B cell (primary cell): Measurements from ENCODE around the gene ERGIC1. TPM values are rescaled to one million over a fixed set of nuclear protein-coding genes. Genes with fewer than 3 reads are reported as not detected.
"Not testable (repeated sequence)": the region's sequence is repeated elsewhere in the genome, so short reads cannot be mapped to it uniquely, and the experiment has no call there.

Experiments
- ATAC-seq: fragments of 200-7000 bp; cut with Tn5 transposase; one replicate; pipeline ENCODE4 v1.10.0; 2021; ENCODE audit warnings: low read depth, mild to moderate bottlenecking, moderate number of reproducible peaks, moderate library complexity
- CTCF ChIA-PET: fragments of 350-600 bp; sonication (Branson Sonifier 250); formaldehyde crosslinking; loops from one replicate; lab custom pipeline; 2021; ENCODE audit warnings: antibody characterized with exemption, inconsistent platforms; lab: Charles Lee
- POLR2A ChIA-PET: fragments of 350-600 bp; sonication (Branson Sonifier 250); formaldehyde crosslinking; loops from one replicate; lab custom pipeline; 2021; ENCODE audit warnings: antibody characterized with exemption; lab: Charles Lee
- DNase-seq: peaks from one replicate; pipeline ENCODE4 v3.0.0; 2013
- H2AFZ ChIP-seq: 2 replicates; pipeline ENCODE4 v1.6.1; 2012; ENCODE audit warnings: mild to moderate bottlenecking, low read depth, low read length; ENCODE audit not compliant: insufficient read depth, poor library complexity, severe bottlenecking
- H3K27ac ChIP-seq, 2 donors: 1 replicate in 1 of 2; 2 replicates in 1 of 2; pipeline ENCODE4 v1.5.1; 2012 to 2013; ENCODE audit warnings: low read length in 2 of 2, mild to moderate bottlenecking in 2 of 2, moderate library complexity in 1 of 2
- H3K27me3 ChIP-seq, 4 experiments: fragments of 200-600 bp in 1 of 4; sonication (generic) in 1 of 4; replicated peaks in 1 of 4; 1 replicate in 2 of 4; 2 replicates in 2 of 4; pipeline versions ENCODE4 v1.6.1 to v1.7.0; 2013 to 2016; ENCODE audit warnings: low read length in 3 of 4, mild to moderate bottlenecking in 2 of 4, mixed read lengths in 1 of 4, moderate library complexity in 1 of 4; ENCODE audit not compliant: insufficient read depth in 4 of 4, control insufficient read depth in 3 of 4; ENCODE audit errors: control extremely low read depth in 1 of 4
- H3K36me3 ChIP-seq, 2 experiments: replicated peaks in 1 of 2; 1 replicate in 1 of 2; 2 replicates in 1 of 2; pipeline versions ENCODE4 v1.6.1 to v1.7.1; 2013; ENCODE audit warnings: low read length in 1 of 2; ENCODE audit not compliant: insufficient read depth in 2 of 2, control insufficient read depth in 1 of 2; ENCODE audit errors: control extremely low read depth in 1 of 2, extremely low read depth in 1 of 2
- H3K4me1 ChIP-seq, 2 donors: fragments of 200-600 bp in 1 of 2; sonication (generic) in 1 of 2; 1 replicate in 1 of 2; 2 replicates in 1 of 2; pipeline versions ENCODE4 v1.5.1 to v1.6.1; 2013 to 2017; ENCODE audit warnings: low read length in 2 of 2; ENCODE audit not compliant: control insufficient read depth in 2 of 2, insufficient read depth in 2 of 2
- H3K4me2 ChIP-seq: replicated peaks from 2 replicates; pipeline ENCODE3; 2012; ENCODE audit warnings: mild to moderate bottlenecking, low read depth, low read length; ENCODE audit not compliant: poor library complexity, severe bottlenecking
- H3K4me3 ChIP-seq, 5 experiments: fragments of 200-600 bp in 1 of 5; sonication (generic) in 1 of 5; 1 replicate in 3 of 5; 2 replicates in 2 of 5; pipeline versions ENCODE4 v1.5.1 to v1.7.0; 2011 to 2016; ENCODE audit warnings: low read length in 4 of 5, mild to moderate bottlenecking in 4 of 5, low read depth in 2 of 5, control low read depth in 1 of 5, moderate library complexity in 1 of 5; ENCODE audit not compliant: insufficient read depth in 1 of 5; ENCODE audit errors: control extremely low read depth in 1 of 5, extremely low read depth in 1 of 5
- H3K79me2 ChIP-seq: fragments of 200-600 bp; sonication (generic); one replicate; pipeline ENCODE4 v1.6.0; 2016; ENCODE audit warnings: low read length; ENCODE audit not compliant: control insufficient read depth, insufficient read depth
- H3K9ac ChIP-seq: fragments of 200-600 bp; sonication (generic); 2 replicates; pipeline ENCODE4 v1.6.1; 2017; ENCODE audit warnings: mild to moderate bottlenecking, low read length, moderate library complexity
- H3K9me3 ChIP-seq, 3 donors: one replicate each; pipeline versions ENCODE4 v1.6.1 to v1.7.1; 2013; ENCODE audit warnings: low read length in 2 of 3; ENCODE audit not compliant: control insufficient read depth in 2 of 3, insufficient read depth in 1 of 3; ENCODE audit errors: control extremely low read depth in 1 of 3
- H4K20me1 ChIP-seq: 2 replicates; pipeline ENCODE4 v1.6.0; 2012; ENCODE audit warnings: mild to moderate bottlenecking, low read length; ENCODE audit not compliant: insufficient read depth, control insufficient read depth, poor library complexity, severe bottlenecking
- H3K27ac Mint-ChIP-seq: one replicate; pipeline ENCODE4 v1.8.0; 2021; ENCODE audit warnings: mixed read lengths
- H3K27me3 Mint-ChIP-seq: one replicate; pipeline ENCODE4 v1.8.0; 2021; ENCODE audit warnings: mixed read lengths
- H3K4me1 Mint-ChIP-seq: one replicate; pipeline ENCODE4 v1.8.0; 2021; ENCODE audit warnings: mixed read lengths
- H3K4me3 Mint-ChIP-seq: one replicate; pipeline ENCODE4 v1.8.0; 2021; ENCODE audit warnings: mixed read lengths
- H3K9me3 Mint-ChIP-seq: one replicate; pipeline ENCODE4 v1.8.0; 2022; ENCODE audit warnings: mixed read lengths; ENCODE audit not compliant: insufficient read depth
- CTCF ChIP-seq: fragments of 200-600 bp; IDR thresholded peaks from one replicate; pipeline ENCODE4 v1.8.0; 2022; ENCODE audit warnings: antibody characterized with exemption, mild to moderate bottlenecking
- EZH2 ChIP-seq: IDR thresholded peaks from 2 replicates; pipeline ENCODE4 v1.6.1; 2012; ENCODE audit warnings: borderline replicate concordance, low read depth, mild to moderate bottlenecking, moderate library complexity, low read length; ENCODE audit not compliant: insufficient read depth, poor library complexity, severe bottlenecking
- WGBS: methylation state at CpG from one replicate; pipeline ENCODE4 v1.1.5; 2013; ENCODE audit warnings: missing lambda C conversion rate; ENCODE audit not compliant: insufficient coverage; 5-methylcytosine and 5-hydroxymethylcytosine counted together
- intact Hi-C: fragments of 100-400 bp; cut with micrococcal nuclease; formaldehyde crosslinking; loops from one replicate; pipeline ENCODE4 v1.10.0; 2022
- polyA plus RNA-seq: library from polyadenylated mRNA; depleted of rRNA; stranded (reverse); fragments of >200 nt; gene quantifications from 2 replicates; pipeline ENCODE4 v1.2.3, GENCODE V29; 2012
- total RNA-seq, 2 donors: library from RNA; stranded (reverse); fragments of 120-200 nt in 1 of 2; gene quantifications; 1 replicate in 1 of 2; 2 replicates in 1 of 2; pipeline versions ENCODE4 v1.2.3 to v1.2.4, GENCODE V29; 2013 to 2022

The ERGIC1 gene
- total and polyA plus RNA-seq, 2 donors (not counting 1 experiment from before 2014, with no cell fraction given) = 86.3 to 140 TPM

- CTCF ChIA-PET = interaction anchor here (0.7 kb wide), 1 partner anchor 90 kb away, joined by 3 read pairs; no protein-coding TSS in a partner anchor
- peaks cover 6 to 55% of the 10 kb centered on the region in 2 experiments for H3K36me3 ChIP-seq
- WGBS = 96% methylated on average over 4 of the region's 4 CpGs
- peaks cover 13% of the 10 kb centered on the region for H3K79me2 ChIP-seq
- ATAC-seq = no peak
- H3K4me2 ChIP-seq = no peak overlapping the region
- no peak overlapping the region for H3K4me3 Mint-ChIP-seq
- no peaks in the 10 kb centered on the region for H3K9me3 ChIP-seq
- POLR2A ChIA-PET = no interaction called here
- H3K27ac Mint-ChIP-seq = no peak overlapping the region
- H3K4me1 ChIP-seq = no peaks in the 10 kb centered on the region
- no peaks in the 10 kb centered on the region for H3K27me3 ChIP-seq
- H3K4me1 Mint-ChIP-seq = no peaks in the 10 kb centered on the region
- no peak for DNase-seq
- H3K9ac ChIP-seq = no peak overlapping the region
- peaks cover 4% of the 10 kb centered on the region for H4K20me1 ChIP-seq
- intact Hi-C loops = no loop called here
- TF ChIP-seq CTCF (no peak), EZH2 (no peak)
- H3K9me3 Mint-ChIP-seq = no peaks in the 10 kb centered on the region
- no peak overlapping the region for H2AFZ ChIP-seq
- no peak overlapping the region for H3K27ac ChIP-seq
- H3K27me3 Mint-ChIP-seq = no peaks in the 10 kb centered on the region
- no peak overlapping the region for H3K4me3 ChIP-seq
Observed at GRCh38 chr5:172895549-172895948, 61.5 kb downstream of the ERGIC1 start.

GRCh38 chr5:172896465-172896864, 62.4 kb downstream of the ERGIC1 start:
- POLR2A ChIA-PET = no interaction called here
- Histone ChIP-seq H2AFZ (no peak overlapping the region), H3K4me1 (no peaks in the 10 kb centered on the region), H3K9ac (no peak overlapping the region), H3K4me2 (no peak overlapping the region), H3K79me2 (peaks cover 13% of the 10 kb centered on the region), H3K36me3 (peaks cover 6 to 55% of the 10 kb centered on the region in 2 experiments), H4K20me1 (peaks cover 4% of the 10 kb centered on the region), H3K9me3 (no peaks in the 10 kb centered on the region), H3K4me3 (no peak overlapping the region), H3K27ac (no peak overlapping the region), H3K27me3 (no peaks in the 10 kb centered on the region)
- no peak for ATAC-seq
- Mint-ChIP-seq H3K27me3 (no peaks in the 10 kb centered on the region), H3K4me3 (no peak overlapping the region), H3K27ac (no peak overlapping the region), H3K4me1 (no peaks in the 10 kb centered on the region), H3K9me3 (no peaks in the 10 kb centered on the region)
- intact Hi-C loops = no loop called here
- CTCF ChIA-PET = interaction anchor here (2.1 kb wide), 1 partner anchor 35 kb away, joined by 7 read pairs; no protein-coding TSS in a partner anchor
- WGBS = 98% methylated on average over 7 of the region's 7 CpGs
- no peak for TF ChIP-seq EZH2
- no peak for TF ChIP-seq CTCF
- DNase-seq = no peak

- H3K9me3 ChIP-seq, H2AFZ ChIP-seq, H3K4me2 ChIP-seq, H3K4me1 ChIP-seq, H3K27ac Mint-ChIP-seq, ATAC-seq, intact Hi-C loops, H3K27me3 Mint-ChIP-seq, H4K20me1 ChIP-seq, POLR2A ChIA-PET, H3K4me1 Mint-ChIP-seq, DNase-seq, H3K27me3 ChIP-seq, H3K9ac ChIP-seq, H3K9me3 Mint-ChIP-seq, H3K27ac ChIP-seq, H3K4me3 ChIP-seq, H3K4me3 Mint-ChIP-seq: not testable (repeated sequence)
- peaks cover 6 to 55% of the 10 kb centered on the region in 2 experiments for H3K36me3 ChIP-seq
- peaks cover 15% of the 10 kb centered on the region for H3K79me2 ChIP-seq
- CTCF ChIA-PET = interaction anchor here (0.7 to 2.1 kb wide), 3 partner anchors 34 to 1075 kb away, joined by 3 to 7 read pairs (median 4); no protein-coding TSS in a partner anchor
- 94% methylated on average over 3 of the region's 7 CpGs for WGBS
Observed at GRCh38 chr5:172897067-172897466, 63.0 kb downstream of the ERGIC1 start.
